H9 (cell line): ENCODE results near the gene SLC39A2. TPM values are rescaled to one million over a fixed set of nuclear protein-coding genes. Genes with fewer than 3 reads are reported as not detected.

Experiments used
- DNase-seq: peaks from one replicate; pipeline ENCODE4 v3.0.0-alpha.2; 2017
- H2AFZ ChIP-seq: one replicate; pipeline ENCODE4 v1.6.1; 2013; ENCODE audit warnings: mild to moderate bottlenecking, low read length, control low read depth, moderate library complexity
- H2AK5ac ChIP-seq: 2 replicates; pipeline ENCODE4 v1.6.1; 2013; ENCODE audit warnings: low read length, control low read depth, mixed read lengths; ENCODE audit not compliant: insufficient read length
- H2BK120ac ChIP-seq: one replicate; pipeline ENCODE4 v1.6.1; 2013; ENCODE audit warnings: low read depth, mild to moderate bottlenecking, low read length, control low read depth, inconsistent platforms; ENCODE audit not compliant: poor library complexity, severe bottlenecking
- H2BK12ac ChIP-seq: 2 replicates; pipeline ENCODE4 v1.6.1; 2013; ENCODE audit warnings: low read length, control low read depth, mixed read lengths, low read depth; ENCODE audit not compliant: insufficient read length
- H2BK15ac ChIP-seq: 2 replicates; pipeline ENCODE4 v1.6.1; 2013; ENCODE audit warnings: low read depth, low read length, control low read depth
- H2BK20ac ChIP-seq: one replicate; pipeline ENCODE4 v1.6.1; 2013; ENCODE audit warnings: low read depth, mild to moderate bottlenecking, low read length, control low read depth, inconsistent platforms; ENCODE audit not compliant: poor library complexity, severe bottlenecking
- H2BK5ac ChIP-seq: 2 replicates; pipeline ENCODE4 v1.6.1; 2013; ENCODE audit warnings: low read length, control low read depth, mixed read lengths; ENCODE audit not compliant: insufficient read length
- H3K14ac ChIP-seq: 2 replicates; pipeline ENCODE4 v1.6.1; 2013; ENCODE audit warnings: low read length, control low read depth; ENCODE audit not compliant: insufficient read depth
- H3K18ac ChIP-seq: 2 replicates; pipeline ENCODE4 v1.6.1; 2013; ENCODE audit warnings: low read depth, mild to moderate bottlenecking, mixed read lengths, low read length, control low read depth; ENCODE audit not compliant: insufficient read length
- H3K23ac ChIP-seq: 2 replicates; pipeline ENCODE4 v1.6.1; 2013; ENCODE audit warnings: low read length, control low read depth, mixed read lengths, low read depth; ENCODE audit not compliant: insufficient read length
- H3K23me2 ChIP-seq: 2 replicates; pipeline ENCODE4 v1.6.1; 2013; ENCODE audit warnings: low read depth, mild to moderate bottlenecking, mixed read lengths, low read length, control low read depth; ENCODE audit not compliant: insufficient read length, poor library complexity, severe bottlenecking
- H3K27ac ChIP-seq: 2 replicates; pipeline ENCODE4 v1.5.1; 2013; ENCODE audit warnings: low read length, control low read depth, mixed read lengths, low read depth; ENCODE audit not compliant: insufficient read length
- H3K27me3 ChIP-seq: 2 replicates; pipeline ENCODE4 v1.6.1; 2013; ENCODE audit warnings: low read length, control low read depth, inconsistent platforms; ENCODE audit not compliant: insufficient read depth
- H3K4ac ChIP-seq: 2 replicates; pipeline ENCODE4 v1.6.1; 2013; ENCODE audit warnings: low read depth, mild to moderate bottlenecking, control low read depth, inconsistent platforms, low read length, moderate library complexity
- H3K4me1 ChIP-seq: 2 replicates; pipeline ENCODE4 v1.6.1; 2013; ENCODE audit warnings: low read length, control low read depth, inconsistent platforms; ENCODE audit not compliant: insufficient read depth
- H3K4me2 ChIP-seq: 2 replicates; pipeline ENCODE4 v1.6.1; 2013; ENCODE audit warnings: low read length, control low read depth, mixed read lengths; ENCODE audit not compliant: insufficient read length, insufficient read depth
- H3K56ac ChIP-seq: 2 replicates; pipeline ENCODE4 v1.6.1; 2013; ENCODE audit warnings: low read depth, mild to moderate bottlenecking, mixed read lengths, low read length, control low read depth; ENCODE audit not compliant: insufficient read length
- H3K79me1 ChIP-seq: 2 replicates; pipeline ENCODE4 v1.6.1; 2013; ENCODE audit warnings: low read depth, mild to moderate bottlenecking, moderate library complexity, low read length, control low read depth, inconsistent platforms; ENCODE audit not compliant: insufficient read depth, poor library complexity, severe bottlenecking
- H3K79me2 ChIP-seq: 2 replicates; pipeline ENCODE4 v1.6.1; 2013; ENCODE audit warnings: low read length, control low read depth, inconsistent platforms; ENCODE audit not compliant: insufficient read depth
- H3K9ac ChIP-seq: 2 replicates; pipeline ENCODE4 v1.6.1; 2013; ENCODE audit warnings: low read length, control low read depth, mixed read lengths; ENCODE audit not compliant: insufficient read length; ENCODE audit errors: extremely low read depth
- H3K9me3 ChIP-seq: one replicate; pipeline ENCODE4 v1.6.1; 2013; ENCODE audit warnings: low read depth, low read length, inconsistent platforms; ENCODE audit not compliant: control insufficient read depth
- H3T11ph ChIP-seq: one replicate; pipeline ENCODE4 v1.6.1; 2013; ENCODE audit warnings: mild to moderate bottlenecking, low read length, control low read depth, inconsistent platforms
- H4K20me1 ChIP-seq: one replicate; pipeline ENCODE4 v1.6.1; 2013; ENCODE audit not compliant: control insufficient read depth, insufficient read length, insufficient read depth
- H4K5ac ChIP-seq: 2 replicates; pipeline ENCODE4 v1.6.1; 2013; ENCODE audit warnings: low read depth, mild to moderate bottlenecking, mixed read lengths, low read length, control low read depth; ENCODE audit not compliant: insufficient read length
- H4K8ac ChIP-seq: replicated peaks from 2 replicates; pipeline ENCODE4 v1.6.1; 2013; ENCODE audit warnings: low read length, control low read depth, mixed read lengths, low read depth; ENCODE audit not compliant: insufficient read length
- H4K91ac ChIP-seq: 2 replicates; pipeline ENCODE4 v1.6.1; 2013; ENCODE audit warnings: low read depth, mild to moderate bottlenecking, moderate library complexity, mixed read lengths, low read length, control low read depth; ENCODE audit not compliant: insufficient read length
- H3K27ac Mint-ChIP-seq, 3 experiments: 2 replicates in 2 of 3; 3 replicates in 1 of 3; pipeline ENCODE4 v1.8.0; 2020 to 2021; ENCODE audit warnings: mixed read lengths in 3 of 3, mild to moderate bottlenecking in 1 of 3, moderate library complexity in 1 of 3
- H3K27me3 Mint-ChIP-seq: 2 replicates; pipeline ENCODE4 v1.8.0; 2021; ENCODE audit warnings: low read depth, mild to moderate bottlenecking, moderate library complexity, mixed read lengths
- H3K36me3 Mint-ChIP-seq, 3 experiments: 2 replicates in 2 of 3; 3 replicates in 1 of 3; pipeline ENCODE4 v1.8.0; 2020 to 2021; ENCODE audit warnings: low read depth in 3 of 3, mixed read lengths in 3 of 3; ENCODE audit not compliant: insufficient read depth in 1 of 3
- H3K4me1 Mint-ChIP-seq, 2 experiments: 2 replicates each; pipeline ENCODE4 v1.8.0; 2020; ENCODE audit warnings: mixed read lengths in 2 of 2
- H3K4me3 Mint-ChIP-seq, 2 experiments: 2 replicates in 1 of 2; 3 replicates in 1 of 2; pipeline ENCODE4 v1.8.0; 2020 to 2021; ENCODE audit warnings: mild to moderate bottlenecking in 2 of 2, mixed read lengths in 2 of 2, moderate library complexity in 1 of 2
- H3K9me3 Mint-ChIP-seq, 2 experiments: 2 replicates in 1 of 2; 3 replicates in 1 of 2; pipeline ENCODE4 v1.8.0; 2020; ENCODE audit warnings: mild to moderate bottlenecking in 2 of 2, mixed read lengths in 2 of 2, moderate library complexity in 1 of 2
- CTCF ChIP-seq: fragments of 200-600 bp; sonication (generic); conservative IDR thresholded peaks from 3 replicates; pipeline ENCODE4 v1.8.0; 2021; ENCODE audit warnings: antibody characterized with exemption, mild to moderate bottlenecking
- WGBS: extraction: QIAGEN DNeasy Blood & Tissue Kit; methylation state at CpG from one replicate; pipeline ENCODE4 v1.1.7; 2013; ENCODE audit warnings: missing lambda C conversion rate, low lambda C conversion rate, mixed read lengths; ENCODE audit not compliant: insufficient read length; ENCODE audit errors: extremely low coverage; 5-methylcytosine and 5-hydroxymethylcytosine counted together
- total RNA-seq: library from RNA; stranded (reverse); gene quantifications from 2 replicates; pipeline ENCODE4 v1.2.1, GENCODE V29; 2021

SLC39A2 gene
- total RNA-seq, 1 experiment from 2014 or later: not detected

- Histone ChIP-seq H3K18ac (peak overlapping the region; percentile 24), H3K4me2 (peak overlapping the region; percentile 76), H3K14ac (peak overlapping the region; percentile 90), H2BK5ac (no peak overlapping the region), H2AFZ (no peak overlapping the region), H3K4me1 (peaks cover 4% of the 10 kb centered on the region; the same call in 1 of the 2 replicates), H2AK5ac (no peak overlapping the region), H2BK12ac (no peak overlapping the region), H4K20me1 (no peaks in the 10 kb centered on the region), H2BK20ac (no peak overlapping the region), H3K79me2 (no peaks in the 10 kb centered on the region), H2BK120ac (no peak overlapping the region), H3K56ac (no peak overlapping the region), H3K23ac (no peak overlapping the region), H3K27me3 (peaks cover 8% of the 10 kb centered on the region; the same call in 1 of the 2 replicates), H3K27ac (no peak overlapping the region), H4K5ac (no peak overlapping the region), H3T11ph (no peak overlapping the region), H3K4ac (no peak overlapping the region), H3K23me2 (peaks cover 12% of the 10 kb centered on the region), H3K9ac (peak overlapping the region; percentile 62), H4K8ac (no peak overlapping the region), H4K91ac (no peak overlapping the region), H3K79me1 (no peaks in the 10 kb centered on the region), H2BK15ac (no peak overlapping the region), H3K9me3 (no peaks in the 10 kb centered on the region)
- Mint-ChIP-seq H3K9me3 (no peaks in the 10 kb centered on the region), H3K27me3 (peaks cover 63% of the 10 kb centered on the region), H3K4me1 (peaks cover 35 to 41% of the 10 kb centered on the region in 2 experiments), H3K36me3 (peaks cover 6 to 14% (median 6%) of the 10 kb centered on the region in 3 experiments; a peak in 3 of 7 replicates), H3K4me3 (peak overlapping the region; percentile 81 to 96), H3K27ac (peak overlapping the region; percentile 89 to 98 (median 97); a peak in 6 of 7 replicates)
- peak; percentile 77 for DNase-seq
- WGBS: no CpG with 5 or more reads among the region's 58 CpGs
- no peak; the same call in 2 of the 3 replicates for TF ChIP-seq CTCF
These were observed 26.5 kb downstream of the SLC39A2 start for GRCh38 chr14:21025371-21026273.
